Stomach smooth muscle (tissue), 2 donors: ENCODE results near the gene TBC1D9B.

Experiments used
- H3K27ac ChIP-seq: one replicate; pipeline ENCODE4 v1.7.0; 2013; ENCODE audit warnings: mild to moderate bottlenecking, low read length, inconsistent platforms
- H3K27me3 ChIP-seq, 2 donors: one replicate each; pipeline ENCODE4 v1.7.0; 2013; ENCODE audit warnings: low read length in 2 of 2; ENCODE audit not compliant: insufficient read depth in 2 of 2, control insufficient read depth in 1 of 2
- H3K36me3 ChIP-seq, 2 donors: one replicate each; pipeline ENCODE4 v1.7.0; 2013; ENCODE audit warnings: low read length in 2 of 2; ENCODE audit not compliant: control insufficient read depth in 2 of 2, insufficient read depth in 2 of 2
- H3K4me1 ChIP-seq: one replicate; pipeline ENCODE4 v1.7.0; 2013; ENCODE audit warnings: low read length; ENCODE audit not compliant: control insufficient read depth, insufficient read depth
- H3K4me3 ChIP-seq, 2 donors: one replicate each; pipeline ENCODE4 v1.7.0; 2013; ENCODE audit warnings: low read length in 2 of 2
- H3K9ac ChIP-seq, 2 donors: one replicate each; pipeline ENCODE4 v1.7.0; 2013; ENCODE audit warnings: low read length in 2 of 2, mild to moderate bottlenecking in 1 of 2
- H3K9me3 ChIP-seq, 2 donors: one replicate each; pipeline ENCODE4 v1.7.0; 2013; ENCODE audit warnings: low read length in 2 of 2; ENCODE audit not compliant: control insufficient read depth in 2 of 2
- donor health status: healthy.
- donor health status: Pancreatic carcinoma.

The TBC1D9B gene

GRCh38 chr5:179820127-179820482, 87.6 kb downstream of the TBC1D9B start:
- Histone ChIP-seq H3K36me3 (peaks cover 21 to 23% of the 10 kb centered on the region in 2 donors), H3K27me3 (no peaks in the 10 kb centered on the region), H3K4me1 (peaks cover 77% of the 10 kb centered on the region), H3K4me3 (peak overlapping the region; percentile 89 to 93), H3K9ac (peak overlapping the region; percentile 78 to 95), H3K9me3 (no peaks in the 10 kb centered on the region), H3K27ac (peak overlapping the region; percentile 99)

- Histone ChIP-seq H3K36me3 (peaks cover 15 to 17% of the 10 kb centered on the region in 2 donors), H3K27ac (peak overlapping the region; percentile 99), H3K9ac (peak overlapping the region; percentile 78 to 95), H3K4me1 (peaks cover 72% of the 10 kb centered on the region), H3K4me3 (peak overlapping the region; percentile 89 to 93), H3K27me3 (no peaks in the 10 kb centered on the region), H3K9me3 (no peaks in the 10 kb centered on the region)
Observed at GRCh38 chr5:179819296-179820126, 88.2 kb downstream of the TBC1D9B start.

GRCh38 chr5:179818746-179819295, 88.9 kb downstream of the TBC1D9B start:
- H3K9ac ChIP-seq: peak overlapping the region; percentile 62 to 95
- no peaks in the 10 kb centered on the region for H3K9me3 ChIP-seq
- peak overlapping the region; percentile 99 for H3K27ac ChIP-seq
- H3K36me3 ChIP-seq: peaks cover 8 to 12% of the 10 kb centered on the region in 2 donors
- H3K4me1 ChIP-seq: peaks cover 65% of the 10 kb centered on the region
- peak overlapping the region; percentile 89 to 93 for H3K4me3 ChIP-seq
- H3K27me3 ChIP-seq: no peaks in the 10 kb centered on the region

GRCh38 chr5:179817890-179818745, 89.6 kb downstream of the TBC1D9B start:
- Histone ChIP-seq H3K4me1 (peaks cover 58% of the 10 kb centered on the region), H3K9ac (peak overlapping the region; percentile 62 to 63), H3K4me3 (peak overlapping the region; percentile 49 to 93)

GRCh38 chr5:179817470-179817840, 90.2 kb downstream of the TBC1D9B start:
- peak overlapping the region in 1 of 2 donors; percentile 13 for H3K9ac ChIP-seq
- peaks cover 51% of the 10 kb centered on the region for H3K4me1 ChIP-seq
- peaks cover 2 to 3% of the 10 kb centered on the region in 2 donors for H3K36me3 ChIP-seq
- no peaks in the 10 kb centered on the region for H3K27me3 ChIP-seq
- peak overlapping the region; percentile 35 to 69 for H3K4me3 ChIP-seq
- H3K27ac ChIP-seq: no peak overlapping the region
- H3K9me3 ChIP-seq: no peaks in the 10 kb centered on the region

More at GRCh38 chr5:179817890-179818745, 89.6 kb downstream of the TBC1D9B start:
- Histone ChIP-seq H3K9me3 (no peaks in the 10 kb centered on the region), H3K27me3 (no peaks in the 10 kb centered on the region), H3K36me3 (peaks cover 4 to 7% of the 10 kb centered on the region in 2 donors), H3K27ac (peak overlapping the region; percentile 99)

- Histone ChIP-seq H3K9me3 (no peaks in the 10 kb centered on the region), H3K27me3 (no peaks in the 10 kb centered on the region), H3K36me3 (peaks cover 3 to 5% of the 10 kb centered on the region in 2 donors), H3K27ac (no peak overlapping the region), H3K4me1 (peaks cover 46% of the 10 kb centered on the region), H3K4me3 (peak overlapping the region; percentile 55 to 69), H3K9ac (peak overlapping the region; percentile 13 to 45)
Observed at GRCh38 chr5:179816796-179817469, 90.8 kb downstream of the TBC1D9B start.

GRCh38 chr5:179816401-179816795, 91.3 kb downstream of the TBC1D9B start:
- Histone ChIP-seq H3K9me3 (no peaks in the 10 kb centered on the region), H3K36me3 (peaks cover 3 to 5% of the 10 kb centered on the region in 2 donors), H3K9ac (peak overlapping the region in 1 of 2 donors; percentile 45), H3K4me1 (peaks cover 44% of the 10 kb centered on the region), H3K27ac (no peak overlapping the region), H3K4me3 (peak overlapping the region; percentile 55 to 69), H3K27me3 (no peaks in the 10 kb centered on the region)

GRCh38 chr5:179815491-179816249, 92.0 kb downstream of the TBC1D9B start:
- Histone ChIP-seq H3K4me3 (no peak overlapping the region), H3K9ac (no peak overlapping the region), H3K27ac (no peak overlapping the region), H3K36me3 (peaks cover 3 to 5% of the 10 kb centered on the region in 2 donors), H3K27me3 (no peaks in the 10 kb centered on the region), H3K9me3 (no peaks in the 10 kb centered on the region), H3K4me1 (peaks cover 41% of the 10 kb centered on the region)

GRCh38 chr5:179814090-179814489, 93.6 kb downstream of the TBC1D9B start:
- peaks cover 3 to 5% of the 10 kb centered on the region in 2 donors for H3K36me3 ChIP-seq
- H3K27ac ChIP-seq: no peak overlapping the region
- no peaks in the 10 kb centered on the region for H3K27me3 ChIP-seq
- no peak overlapping the region for H3K9ac ChIP-seq
- peaks cover 26% of the 10 kb centered on the region for H3K4me1 ChIP-seq
- no peak overlapping the region for H3K4me3 ChIP-seq
- H3K9me3 ChIP-seq: no peaks in the 10 kb centered on the region
